Aorta (tissue), 5 donors: ENCODE data around the gene WIPF2. TPM values are rescaled to one million over a fixed set of nuclear protein-coding genes. Genes with fewer than 3 reads are reported as not detected.
"Not testable (repeated sequence)": the region's sequence is repeated elsewhere in the genome, so short reads cannot be mapped to it uniquely, and the experiment has no call there.

Source experiments
- ATAC-seq: fragments of 200-7000 bp; cut with Tn5 transposase; one replicate; pipeline ENCODE4 v1.9.1; 2022; ENCODE audit warnings: moderate library complexity; ENCODE audit not compliant: low FRiP score
- DNase-seq, 2 donors: peaks; one replicate each; pipeline ENCODE4 v3.0.0-alpha.2; 2020
- H3K27ac ChIP-seq, 2 donors: one replicate each; pipeline ENCODE4 v1.5.1; 2013; ENCODE audit warnings: low read length in 2 of 2, mild to moderate bottlenecking in 2 of 2, moderate library complexity in 2 of 2, control low read depth in 1 of 2, inconsistent platforms in 1 of 2, low read depth in 1 of 2
- H3K27me3 ChIP-seq, 2 donors: one replicate each; pipeline ENCODE4 v1.6.1; 2013; ENCODE audit warnings: control low read depth in 1 of 2, low read length in 1 of 2, mild to moderate bottlenecking in 1 of 2, moderate library complexity in 1 of 2; ENCODE audit not compliant: insufficient read depth in 2 of 2, control insufficient read depth in 1 of 2
- H3K36me3 ChIP-seq, 2 donors: one replicate each; pipeline ENCODE4 v1.6.1; 2013; ENCODE audit warnings: control low read depth in 1 of 2, low read length in 1 of 2, mild to moderate bottlenecking in 1 of 2; ENCODE audit not compliant: insufficient read depth in 2 of 2, control insufficient read depth in 1 of 2
- H3K4me1 ChIP-seq, 2 donors: one replicate each; pipeline ENCODE4 v1.6.1; 2013; ENCODE audit warnings: low read length in 2 of 2, control low read depth in 1 of 2, mild to moderate bottlenecking in 1 of 2, moderate library complexity in 1 of 2; ENCODE audit not compliant: insufficient read depth in 2 of 2, control insufficient read depth in 1 of 2
- H3K4me3 ChIP-seq, 2 donors: one replicate each; pipeline ENCODE4 v1.5.1; 2013; ENCODE audit warnings: low read length in 2 of 2, control low read depth in 1 of 2, mild to moderate bottlenecking in 1 of 2
- H3K9me3 ChIP-seq: one replicate; pipeline ENCODE4 v1.6.1; 2013; ENCODE audit warnings: mild to moderate bottlenecking, low read length; ENCODE audit not compliant: control insufficient read depth
- WGBS, 2 donors: extraction: QIAGEN DNeasy Blood & Tissue Kit; methylation state at CpG; one replicate each; pipeline ENCODE4 v1.1.7; 2013; 5-methylcytosine and 5-hydroxymethylcytosine counted together
- intact Hi-C, 2 donors: fragments of 100-400 bp; cut with DNase I; formaldehyde crosslinking; loops; one replicate each; pipeline versions ENCODE4 v1.14.2 to v1.15.0; 2022
- polyA plus RNA-seq, 2 donors: library from polyadenylated mRNA; stranded (reverse); fragments of 200-250 nt; gene quantifications; one replicate each; pipeline ENCODE4 v1.2.3, GENCODE V29; 2013
- total RNA-seq, 2 donors: library from RNA; stranded (reverse); fragmentation: NEBNext Ultra II Directional; extraction: Animal tissue kit (Norgen Biotek cat#: 25700); gene quantifications; one replicate each; pipeline ENCODE4 v1.2.1, GENCODE V29; 2021
- donor health status: healthy with polysubstance abuse.
- donor health status: Bipolar disorder and iron deficiency.
- donor health status: DM: no; HTN: no; CAD: no.
- donor health status: DM: no; HTN: no; CAD: no.
- donor health status: DM: yes; HTN: yes; CAD: no.

Gene WIPF2
- total and polyA plus RNA-seq, 4 donors, result 6.3 to 28.6 (median 18.4) TPM

GRCh38 chr17:40295488-40296436 is 76.7 kb downstream of the WIPF2 start:
- DNase-seq, result no peak
- Histone ChIP-seq H3K27ac (no peak overlapping the region), H3K4me1 (no peaks in the 10 kb centered on the region), H3K27me3 (no peaks in the 10 kb centered on the region), H3K9me3 (no peaks in the 10 kb centered on the region), H3K4me3 (no peak overlapping the region), H3K36me3 (no peaks in the 10 kb centered on the region)
- 72 to 79% methylated on average over 5 of the region's 5 CpGs for whole genome bisulfite sequencing, 2 donors
- ATAC-seq, result no peak
- intact Hi-C loops, result no loop called here

- H3K27ac ChIP-seq, result no peak overlapping the region
- no peaks in the 10 kb centered on the region for H3K9me3 ChIP-seq
- H3K27me3 ChIP-seq, result no peaks in the 10 kb centered on the region
- H3K4me1 ChIP-seq, result no peaks in the 10 kb centered on the region
- ATAC-seq (no peak), DNase-seq (no peak)
- H3K36me3 ChIP-seq, result no peaks in the 10 kb centered on the region
- no peak overlapping the region for H3K4me3 ChIP-seq
- WGBS, 2 donors, result 65 to 81% methylated on average over 2 of the region's 2 CpGs
- intact Hi-C loops, result no loop called here
These were observed 78.4 kb downstream of the WIPF2 start for GRCh38 chr17:40297511-40297910.

DNA sequence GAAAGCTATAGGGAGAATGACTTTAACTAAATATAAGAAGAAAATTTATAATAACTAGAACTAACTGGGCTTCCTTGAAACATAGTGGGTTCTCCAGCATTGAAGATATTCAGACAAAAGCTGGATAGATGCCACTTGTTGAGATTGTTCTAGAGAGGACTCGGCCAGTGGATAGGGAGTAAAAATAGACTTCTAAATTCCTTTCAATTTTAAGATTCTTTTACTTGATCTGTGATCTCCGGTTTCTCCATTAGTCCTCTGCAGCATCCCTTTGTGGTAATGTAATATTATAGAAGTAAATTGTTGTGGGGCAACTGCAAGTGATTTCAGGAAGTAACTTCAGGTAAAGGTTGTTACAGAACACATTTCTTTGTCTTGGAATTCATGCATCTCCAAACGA is 79.6 kb downstream of the WIPF2 start:
- 4 to 8% methylated on average over 3 of the region's 3 CpGs for WGBS, 2 donors

DNA sequence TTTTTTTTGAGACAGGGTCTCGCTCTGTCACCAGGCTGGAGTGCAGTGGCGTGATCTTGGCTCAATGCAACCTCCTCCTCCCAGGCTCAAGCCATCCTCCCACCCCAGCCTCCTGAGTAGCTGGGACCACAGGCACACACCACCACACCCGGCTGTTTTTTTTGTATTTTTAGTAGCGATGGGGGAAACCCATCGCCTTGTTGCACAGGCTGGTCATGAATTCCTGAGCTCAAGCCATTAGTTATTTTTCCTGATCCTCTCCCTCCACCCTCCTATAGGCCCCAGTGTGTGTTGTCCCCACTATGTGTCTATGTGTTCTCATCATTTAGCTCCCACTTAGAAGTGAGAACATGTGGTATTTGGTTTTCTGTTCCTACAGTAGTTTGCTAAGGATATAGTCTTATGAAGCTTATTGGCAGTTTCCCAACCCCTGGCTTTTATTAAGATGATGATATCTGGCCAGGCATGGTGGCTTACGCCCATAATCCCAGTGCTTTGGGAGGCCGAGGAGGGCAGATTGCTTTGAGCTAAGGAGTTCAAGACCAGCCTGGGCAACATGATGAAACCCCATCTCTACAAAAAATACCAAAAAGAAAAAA is 80.2 kb downstream of the WIPF2 start:
- H3K27me3 ChIP-seq, H3K36me3 ChIP-seq, H3K4me1 ChIP-seq, DNase-seq, H3K27ac ChIP-seq, H3K9me3 ChIP-seq, intact Hi-C loops, ATAC-seq, H3K4me3 ChIP-seq: not testable (repeated sequence)
- 40 to 55% methylated on average over 7 of the region's 7 CpGs for WGBS, 2 donors

More for the DNA sequence above, 79.6 kb downstream of the WIPF2 start:
- intact Hi-C loops, result no loop called here
- H3K4me3 ChIP-seq, result no peak overlapping the region
- H3K4me1 ChIP-seq, result no peaks in the 10 kb centered on the region
- ATAC-seq, result no peak
- no peak overlapping the region for H3K27ac ChIP-seq
- H3K9me3 ChIP-seq, result no peaks in the 10 kb centered on the region
- no peaks in the 10 kb centered on the region for H3K27me3 ChIP-seq
- DNase-seq, result no peak
- H3K36me3 ChIP-seq, result no peaks in the 10 kb centered on the region

DNA sequence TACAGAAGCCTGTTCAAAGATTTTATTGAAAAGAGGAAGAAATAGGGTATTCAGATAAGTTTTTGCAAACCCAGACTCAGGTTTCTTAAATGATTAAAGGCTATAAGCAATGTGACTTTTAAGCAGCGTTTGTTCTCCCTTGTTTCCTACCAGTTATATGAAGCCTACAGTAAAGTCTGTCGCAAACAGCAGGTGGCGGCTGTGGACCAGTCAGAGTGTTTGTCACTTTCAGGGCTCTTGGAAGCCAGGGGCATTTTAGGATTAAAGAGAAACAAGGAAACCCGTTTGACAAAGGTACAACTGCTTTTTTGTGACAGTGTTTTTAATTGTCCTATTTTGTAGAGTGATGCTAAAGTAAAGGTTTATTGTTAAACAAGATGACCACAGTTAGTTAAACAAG is 82.2 kb downstream of the WIPF2 start:
- DNase-seq, result no peak

DNA sequence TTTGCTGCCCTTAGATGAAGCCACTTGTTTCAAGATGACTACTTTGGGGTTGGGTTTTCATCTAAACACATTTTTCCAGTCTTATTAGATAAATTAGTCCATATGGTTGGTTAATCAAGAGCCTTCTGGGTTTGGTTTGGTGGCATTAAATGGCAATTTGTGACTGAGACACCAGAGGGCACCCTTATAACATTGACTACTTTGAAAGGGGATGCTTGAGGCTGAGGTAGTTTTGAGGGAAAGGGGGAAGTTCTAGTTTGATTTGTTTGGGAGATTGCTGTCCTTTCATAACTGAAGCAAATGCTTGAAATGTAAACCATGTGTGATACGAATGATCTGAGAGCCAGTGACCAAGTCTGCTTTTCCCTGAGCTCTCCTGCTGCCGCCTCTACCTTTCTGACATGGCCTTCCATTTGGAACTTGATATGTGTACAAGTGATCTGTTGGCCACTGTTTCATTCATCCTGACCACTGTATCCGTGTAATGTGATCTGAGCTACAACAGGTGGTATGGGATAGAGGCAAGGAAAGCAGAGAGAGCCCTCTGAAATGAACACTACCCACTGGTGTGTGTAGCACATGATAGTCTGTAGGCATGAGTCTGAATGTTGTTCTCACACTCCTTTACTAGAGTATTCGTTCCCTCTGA is 84.0 kb downstream of the WIPF2 start:
- no peaks in the 10 kb centered on the region for H3K4me1 ChIP-seq
- no peak overlapping the region for H3K27ac ChIP-seq
- intact Hi-C loops, result loop anchor here (1.0 to 10.0 kb wide), 3 partner anchors 51 to 112 kb away; partner anchors contain the start of gene TOP2A (in 1 of the 2)
- DNase-seq (no peak), ATAC-seq (peak; percentile 74)
- H3K9me3 ChIP-seq, result no peaks in the 10 kb centered on the region
- 39 to 40% methylated on average over 4 of the region's 4 CpGs for WGBS, 2 donors
- H3K4me3 ChIP-seq, result no peak overlapping the region
- no peaks in the 10 kb centered on the region for H3K36me3 ChIP-seq
- H3K27me3 ChIP-seq, result no peaks in the 10 kb centered on the region

More for the DNA sequence above, 82.2 kb downstream of the WIPF2 start:
- intact Hi-C loops, result loop anchor here in 1 of 2 donors (10.0 kb wide), 1 partner anchor 113 kb away; the partner anchor contains the start of gene TOP2A
- no peak overlapping the region for H3K4me3 ChIP-seq
- H3K27ac ChIP-seq, result no peak overlapping the region
- H3K4me1 ChIP-seq, result no peaks in the 10 kb centered on the region
- ATAC-seq, result no peak
- 70 to 72% methylated on average over 4 of the region's 4 CpGs for WGBS, 2 donors
- no peaks in the 10 kb centered on the region for H3K27me3 ChIP-seq
- no peaks in the 10 kb centered on the region for H3K9me3 ChIP-seq
- H3K36me3 ChIP-seq, result no peaks in the 10 kb centered on the region

DNA sequence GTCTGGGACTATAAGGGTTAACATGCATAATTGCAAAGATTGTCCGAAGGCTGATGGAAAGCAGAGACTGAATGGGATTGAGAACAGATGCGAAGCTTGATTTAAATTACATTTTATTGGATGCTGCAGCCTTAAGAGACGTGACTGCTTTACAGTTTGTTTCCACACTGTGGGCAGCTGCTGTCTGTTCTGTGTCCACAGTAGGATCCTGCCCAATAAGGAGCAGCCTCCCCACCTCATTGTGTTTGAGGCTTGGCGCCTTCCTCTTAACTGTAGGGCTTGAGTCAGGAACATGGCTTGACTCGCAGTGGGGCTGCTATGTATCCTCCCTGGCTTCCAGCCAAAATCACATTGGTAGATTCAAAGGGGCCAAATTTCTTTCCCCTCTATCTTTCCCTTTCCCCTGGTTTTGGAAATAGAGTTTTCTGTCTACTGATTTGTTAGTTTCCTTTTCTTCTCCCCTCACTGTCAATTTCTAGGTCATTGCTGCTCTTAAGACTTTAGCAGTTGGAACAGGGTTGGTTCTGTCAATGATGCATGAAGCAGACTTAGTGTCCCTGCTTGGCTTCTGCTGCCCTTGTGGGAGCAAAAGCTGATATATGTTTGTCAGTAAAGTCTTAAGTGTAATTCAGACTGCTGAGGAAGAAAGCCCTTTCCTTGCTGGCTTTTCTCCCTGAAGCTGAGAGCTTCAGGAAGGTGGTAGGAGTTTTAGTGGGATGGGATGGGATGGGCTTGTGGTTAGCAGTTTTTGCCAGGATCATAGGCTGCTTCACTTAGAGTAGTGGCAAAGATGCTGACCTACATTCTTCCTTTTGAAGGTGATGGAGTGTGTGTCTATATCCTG is 84.8 kb downstream of the WIPF2 start:
- intact Hi-C loops, result loop anchor here (1.0 to 10.0 kb wide), 3 partner anchors 50 to 111 kb away; partner anchors contain the start of gene TOP2A (in 1 of the 2)
- 59% methylated on average over 5 of the region's 5 CpGs for WGBS, 2 donors
- Histone ChIP-seq H3K4me3 (no peak overlapping the region), H3K9me3 (no peaks in the 10 kb centered on the region), H3K4me1 (no peaks in the 10 kb centered on the region), H3K36me3 (no peaks in the 10 kb centered on the region), H3K27me3 (no peaks in the 10 kb centered on the region), H3K27ac (no peak overlapping the region)
- DNase-seq (no peak), ATAC-seq (no peak)

DNA sequence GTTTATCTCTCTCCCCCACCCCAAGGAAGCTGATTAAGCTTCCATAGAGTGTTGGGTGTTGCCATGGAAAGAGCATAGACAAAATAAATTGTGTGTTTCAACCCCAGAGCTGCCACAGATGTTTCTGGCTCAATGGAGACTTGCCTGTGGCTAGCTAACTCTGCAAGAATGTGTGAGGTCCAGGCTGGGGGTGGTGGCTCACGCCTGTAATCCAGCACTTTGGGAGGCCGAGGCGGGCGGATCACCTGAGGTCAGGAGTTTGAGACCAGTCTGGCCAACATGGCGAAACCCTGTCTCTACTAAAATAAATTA is 85.4 kb downstream of the WIPF2 start:
- not testable (repeated sequence) for H3K9me3 ChIP-seq, H3K36me3 ChIP-seq, H3K27ac ChIP-seq, H3K4me3 ChIP-seq, ATAC-seq, H3K27me3 ChIP-seq, DNase-seq, H3K4me1 ChIP-seq
- intact Hi-C loops, result loop anchor here in 1 of 2 donors (10.0 kb wide), 1 partner anchor 110 kb away; the partner anchor contains the start of gene TOP2A
- WGBS, 2 donors, result 80 to 89% methylated on average over 5 of the region's 5 CpGs
